Measurements from ENCODE around the gene CD44.

Gene CD44

DNA sequence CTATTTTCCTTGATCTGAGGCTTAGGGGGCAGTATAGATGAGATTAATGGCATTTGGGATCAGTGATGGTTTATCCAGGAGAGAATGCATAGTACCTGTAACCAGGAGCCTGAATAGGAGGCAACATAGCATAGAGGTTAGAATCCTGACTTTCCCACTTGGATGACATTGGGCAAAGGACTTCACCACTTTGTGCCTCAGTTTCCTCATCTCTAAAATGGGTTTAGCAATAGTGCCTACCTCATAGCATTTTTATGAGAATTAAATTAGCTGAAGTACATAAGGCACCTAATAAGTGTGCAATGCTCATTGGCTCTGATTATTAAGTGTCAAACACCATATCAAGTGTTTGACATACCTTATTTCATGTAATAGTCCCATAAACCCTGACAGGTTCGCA lies 30.8 kb downstream of the CD44 start:
- no peak for TF ChIP-seq EZH2phosphoT487 (IDR thresholded peaks at IDR 0.05; ENCODE audit: low read depth)
- TF ChIP-seq, protein P1, sequence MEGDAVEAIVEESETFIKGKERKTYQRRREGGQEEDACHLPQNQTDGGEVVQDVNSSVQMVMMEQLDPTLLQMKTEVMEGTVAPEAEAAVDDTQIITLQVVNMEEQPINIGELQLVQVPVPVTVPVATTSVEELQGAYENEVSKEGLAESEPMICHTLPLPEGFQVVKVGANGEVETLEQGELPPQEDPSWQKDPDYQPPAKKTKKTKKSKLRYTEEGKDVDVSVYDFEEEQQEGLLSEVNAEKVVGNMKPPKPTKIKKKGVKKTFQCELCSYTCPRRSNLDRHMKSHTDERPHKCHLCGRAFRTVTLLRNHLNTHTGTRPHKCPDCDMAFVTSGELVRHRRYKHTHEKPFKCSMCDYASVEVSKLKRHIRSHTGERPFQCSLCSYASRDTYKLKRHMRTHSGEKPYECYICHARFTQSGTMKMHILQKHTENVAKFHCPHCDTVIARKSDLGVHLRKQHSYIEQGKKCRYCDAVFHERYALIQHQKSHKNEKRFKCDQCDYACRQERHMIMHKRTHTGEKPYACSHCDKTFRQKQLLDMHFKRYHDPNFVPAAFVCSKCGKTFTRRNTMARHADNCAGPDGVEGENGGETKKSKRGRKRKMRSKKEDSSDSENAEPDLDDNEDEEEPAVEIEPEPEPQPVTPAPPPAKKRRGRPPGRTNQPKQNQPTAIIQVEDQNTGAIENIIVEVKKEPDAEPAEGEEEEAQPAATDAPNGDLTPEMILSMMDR (IDR thresholded peaks at IDR 0.05; ENCODE audit: low read depth, low read length), result no peak
- peaks cover 100% of the 10 kb centered on the region for H4K20me1 ChIP-seq (ENCODE audit: insufficient read depth, low read length)
- no peak overlapping the region for H3K4me3 ChIP-seq (ENCODE audit: low read length)
- H3K27ac ChIP-seq (ENCODE audit: low read length), result peak overlapping the region; percentile 87
- no peak overlapping the region for H3K9ac ChIP-seq (ENCODE audit: low read length)
- H2AFZ ChIP-seq (ENCODE audit: low read depth, low read length), result no peak overlapping the region
- no peaks in the 10 kb centered on the region for H3K9me3 ChIP-seq (ENCODE audit: insufficient read depth, low read length)
- H3K4me1 ChIP-seq (ENCODE audit: low read length), result peaks cover 100% of the 10 kb centered on the region
- H3K79me2 ChIP-seq (ENCODE audit: low read length), result peaks cover 100% of the 10 kb centered on the region
- no peaks in the 10 kb centered on the region for H3K27me3 ChIP-seq (ENCODE audit: low read depth, low read length)
- H3K36me3 ChIP-seq (replicated peaks; ENCODE audit: low read depth, low read length), result peaks cover 69% of the 10 kb centered on the region
- H3K4me2 ChIP-seq (ENCODE audit: low read length), result peak overlapping the region; percentile 62

DNA sequence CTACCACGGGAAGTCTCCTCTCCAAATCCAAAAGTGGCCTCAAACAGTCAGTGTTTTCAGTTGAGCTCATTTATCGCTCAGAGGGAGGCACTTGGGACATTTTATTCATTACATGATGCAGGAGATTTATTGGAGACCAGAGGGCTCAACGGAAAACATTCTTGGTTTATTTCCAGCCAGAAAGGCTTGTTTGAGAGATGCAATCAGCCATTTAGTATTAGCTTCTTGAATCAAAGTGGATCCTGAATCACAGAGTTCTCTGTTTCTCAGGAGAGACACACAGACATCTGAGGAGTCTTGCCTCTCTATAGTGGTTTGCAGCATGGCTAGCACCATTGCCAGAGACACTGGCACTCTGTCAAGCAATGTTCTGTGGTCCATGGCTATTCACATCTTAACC lies 31.5 kb downstream of the CD44 start:
- peak overlapping the region; percentile 87 for H3K27ac ChIP-seq (ENCODE audit: low read length)
- H4K20me1 ChIP-seq (ENCODE audit: insufficient read depth, low read length), result peaks cover 100% of the 10 kb centered on the region
- H3K79me2 ChIP-seq (ENCODE audit: low read length), result peaks cover 100% of the 10 kb centered on the region

DNA sequence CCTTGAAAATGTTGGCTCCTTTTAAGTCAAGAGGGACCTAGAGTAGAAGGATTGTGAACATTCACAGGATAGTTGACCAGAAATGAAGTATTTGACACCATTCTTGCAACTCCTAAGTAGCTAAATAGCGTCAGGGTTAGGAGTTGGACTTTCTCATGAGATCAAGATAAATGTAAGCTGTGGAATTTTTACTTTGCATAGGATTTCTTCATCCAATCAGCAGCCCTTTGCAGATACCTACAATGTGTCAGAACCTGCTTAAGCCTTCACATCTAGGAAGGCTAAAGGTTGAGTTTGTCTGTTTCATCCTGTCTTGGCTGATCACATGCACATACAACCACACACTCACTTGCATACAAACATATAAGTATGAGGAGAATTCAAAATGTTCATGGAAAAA lies 32.3 kb downstream of the CD44 start:
- Histone ChIP-seq H3K27ac (ENCODE audit: low read length) (peak overlapping the region; percentile 87), H3K4me2 (ENCODE audit: low read length) (peak overlapping the region; percentile 62), H3K4me1 (ENCODE audit: low read length) (peaks cover 95% of the 10 kb centered on the region), H3K27me3 (ENCODE audit: low read depth, low read length) (no peaks in the 10 kb centered on the region), H4K20me1 (ENCODE audit: insufficient read depth, low read length) (peaks cover 96% of the 10 kb centered on the region), H3K79me2 (ENCODE audit: low read length) (peaks cover 97% of the 10 kb centered on the region), H3K9me3 (ENCODE audit: insufficient read depth, low read length) (no peaks in the 10 kb centered on the region), H3K9ac (ENCODE audit: low read length) (no peak overlapping the region), H3K36me3 (replicated peaks; ENCODE audit: low read depth, low read length) (peaks cover 73% of the 10 kb centered on the region), H3K4me3 (ENCODE audit: low read length) (no peak overlapping the region), H2AFZ (ENCODE audit: low read depth, low read length) (no peak overlapping the region)
- TF ChIP-seq EZH2phosphoT487 (IDR thresholded peaks at IDR 0.05; ENCODE audit: low read depth), result no peak
- TF ChIP-seq, protein P1 (IDR thresholded peaks at IDR 0.05; ENCODE audit: low read depth, low read length), result no peak

More for the DNA sequence above, 31.5 kb downstream of the CD44 start:
- Histone ChIP-seq H3K4me1 (ENCODE audit: low read length) (peaks cover 100% of the 10 kb centered on the region), H3K9ac (ENCODE audit: low read length) (0 out of 2 replicates have a peak overlapping the region, but pooled peaks have one; percentile 6), H2AFZ (ENCODE audit: low read depth, low read length) (no peak overlapping the region), H3K36me3 (replicated peaks; ENCODE audit: low read depth, low read length) (peaks cover 73% of the 10 kb centered on the region), H3K4me3 (ENCODE audit: low read length) (no peak overlapping the region), H3K27me3 (ENCODE audit: low read depth, low read length) (no peaks in the 10 kb centered on the region), H3K4me2 (ENCODE audit: low read length) (peak overlapping the region; percentile 62), H3K9me3 (ENCODE audit: insufficient read depth, low read length) (no peaks in the 10 kb centered on the region)
- TF ChIP-seq, protein P1 (IDR thresholded peaks at IDR 0.05; ENCODE audit: low read depth, low read length), result no peak
- TF ChIP-seq EZH2phosphoT487 (IDR thresholded peaks at IDR 0.05; ENCODE audit: low read depth), result no peak

DNA sequence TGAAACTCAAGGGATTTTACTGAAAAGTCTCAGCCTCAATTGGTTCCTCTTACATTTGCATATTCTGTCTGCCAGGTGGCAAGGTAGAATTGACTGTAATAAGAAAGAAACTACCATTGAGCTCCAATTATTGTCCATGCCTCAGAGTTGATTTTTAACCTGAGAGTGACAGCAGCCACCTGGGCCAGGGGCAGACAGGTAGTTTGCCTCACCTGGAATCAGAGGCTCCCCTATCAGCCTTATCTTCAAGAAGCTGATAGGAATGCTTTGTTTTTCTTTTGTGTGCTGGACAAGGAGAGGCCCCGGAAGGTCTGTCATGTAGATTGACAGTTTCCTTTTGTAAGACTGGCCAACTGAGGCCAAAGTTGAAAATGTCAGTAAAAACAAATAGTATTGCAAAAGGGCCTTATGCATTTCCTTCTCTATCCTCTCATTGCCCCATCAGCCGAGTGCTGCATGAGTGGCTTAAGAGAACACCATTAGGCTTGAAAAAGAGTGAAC lies 34.1 kb downstream of the CD44 start:
- Histone ChIP-seq H3K4me1 (ENCODE audit: low read length) (peaks cover 93% of the 10 kb centered on the region), H4K20me1 (ENCODE audit: insufficient read depth, low read length) (peaks cover 95% of the 10 kb centered on the region), H3K9ac (ENCODE audit: low read length) (peak overlapping the region; percentile 14; the same call in 1 of the 2 replicates), H3K79me2 (ENCODE audit: low read length) (peaks cover 97% of the 10 kb centered on the region), H3K9me3 (ENCODE audit: insufficient read depth, low read length) (no peaks in the 10 kb centered on the region), H3K27ac (ENCODE audit: low read length) (peak overlapping the region; percentile 87), H3K27me3 (ENCODE audit: low read depth, low read length) (no peaks in the 10 kb centered on the region), H3K4me3 (ENCODE audit: low read length) (peak overlapping the region; percentile 29), H3K4me2 (ENCODE audit: low read length) (peak overlapping the region; percentile 62), H3K36me3 (replicated peaks; ENCODE audit: low read depth, low read length) (peaks cover 71% of the 10 kb centered on the region), H2AFZ (ENCODE audit: low read depth, low read length) (no peak overlapping the region)
- no peak for TF ChIP-seq EZH2phosphoT487 (IDR thresholded peaks at IDR 0.05; ENCODE audit: low read depth)
- TF ChIP-seq, protein P1 (IDR thresholded peaks at IDR 0.05; ENCODE audit: low read depth, low read length), result no peak
